Testis (tissue), 3 donors: Measurements from ENCODE around the gene SLC25A29. TPM values are rescaled to one million over a fixed set of nuclear protein-coding genes. Genes with fewer than 3 reads are reported as not detected.
A peak's percentile ranks its signal among the peaks of the same experiment; 100 is the strongest.

Experiments used
- DNase-seq: peaks from one replicate; pipeline ENCODE4 v3.0.0-alpha.2; 2019
- H3K27ac ChIP-seq, 2 donors: fragments of 200-600 bp; sonication (generic); one replicate each; pipeline ENCODE4 v1.5.1; 2019
- H3K27me3 ChIP-seq: fragments of 200-600 bp; sonication (generic); one replicate; pipeline ENCODE4 v1.5.1; 2019
- H3K36me3 ChIP-seq: fragments of 200-600 bp; sonication (generic); one replicate; pipeline ENCODE4 v1.5.1; 2017; ENCODE audit warnings: low read depth; ENCODE audit errors: missing control alignments
- H3K4me1 ChIP-seq: fragments of 200-600 bp; sonication (generic); one replicate; pipeline ENCODE4 v1.5.1; 2019
- H3K4me3 ChIP-seq, 2 donors: fragments of 200-600 bp; sonication (generic); one replicate each; pipeline ENCODE4 v1.5.1; 2017 to 2019
- H3K9me3 ChIP-seq: fragments of 200-600 bp; sonication (generic); one replicate; pipeline ENCODE4 v1.5.1; 2017
- CTCF ChIP-seq, 3 experiments: fragments of 450-650 bp in 2 of 3; fragments of 200-600 bp in 1 of 3; sonication (generic) in 1 of 3; IDR thresholded peaks; one replicate each; pipeline ENCODE4 v1.5.1; 2016 to 2019; ENCODE audit warnings: antibody characterized with exemption in 3 of 3, mild to moderate bottlenecking in 2 of 3, moderate library complexity in 1 of 3
- POLR2A ChIP-seq: fragments of 450-650 bp; IDR thresholded peaks from one replicate; pipeline ENCODE4 v1.6.1; 2017; ENCODE audit warnings: antibody characterized with exemption, mild to moderate bottlenecking, moderate library complexity
- WGBS, 2 donors: methylation state at CpG; one replicate each; pipeline ENCODE4 v1.1.5; 2018; 5-methylcytosine and 5-hydroxymethylcytosine counted together
- intact Hi-C: fragments of 100-400 bp; cut with DNase I; formaldehyde crosslinking; loops from one replicate; pipeline ENCODE4 v1.15.1; 2023; ENCODE audit warnings: low total_unique reads
- polyA plus RNA-seq: library from polyadenylated mRNA; stranded (reverse); fragments of 350-450 nt; fragmentation: Illumina TruSeq; extraction: RNeasy Lipid Tissue Mini Kit (QIAGEN cat#74804); gene quantifications from one replicate; pipeline ENCODE4 v1.2.3, GENCODE V29; 2014; ENCODE audit warnings: low read depth, low replicate concordance; ENCODE audit not compliant: insufficient read depth
- total RNA-seq, 2 donors: library from RNA; depleted of rRNA; stranded (reverse); fragments of >200 nt; gene quantifications; one replicate each; pipeline ENCODE4 v1.2.3, GENCODE V29; 2016

SLC25A29 gene
- total and polyA plus RNA-seq, 3 donors from 2014 or later = 72.3 to 322 (median 185) TPM

GRCh38 chr14:100322138-100322957 is 16.1 kb upstream of the SLC25A29 start:
- Histone ChIP-seq H3K27ac (no peak overlapping the region), H3K27me3 (no peaks in the 10 kb centered on the region), H3K9me3 (no peaks in the 10 kb centered on the region), H3K36me3 (no peaks in the 10 kb centered on the region), H3K4me1 (no peaks in the 10 kb centered on the region), H3K4me3 (no peak overlapping the region)
- TF ChIP-seq CTCF (IDR thresholded peaks at IDR 0.05) = no peak
- no peak for TF ChIP-seq POLR2A
- intact Hi-C loops = no loop called here
- DNase-seq = no peak
- WGBS, 2 donors = 87 to 95% methylated on average over 7 to 13 of the region's 15 CpGs

- H3K4me3 ChIP-seq = no peak overlapping the region
- DNase-seq = peak; percentile 59
- H3K27me3 ChIP-seq = no peaks in the 10 kb centered on the region
- H3K27ac ChIP-seq = no peak overlapping the region
- TF ChIP-seq CTCF (IDR thresholded peaks at IDR 0.05) (no peak), POLR2A (no peak)
- H3K36me3 ChIP-seq = no peaks in the 10 kb centered on the region
- intact Hi-C loops = no loop called here
- H3K9me3 ChIP-seq = no peaks in the 10 kb centered on the region
- 67 to 72% methylated on average over 9 of the region's 9 CpGs for WGBS, 2 donors
- no peaks in the 10 kb centered on the region for H3K4me1 ChIP-seq
These were observed 15.4 kb upstream of the SLC25A29 start for GRCh38 chr14:100321473-100322137.

- intact Hi-C loops = no loop called here
- DNase-seq = no peak
- Histone ChIP-seq H3K4me1 (no peaks in the 10 kb centered on the region), H3K4me3 (no peak overlapping the region), H3K27me3 (no peaks in the 10 kb centered on the region), H3K36me3 (no peaks in the 10 kb centered on the region), H3K9me3 (no peaks in the 10 kb centered on the region), H3K27ac (no peak overlapping the region)
- WGBS, 2 donors = 92 to 96% methylated on average over 12 of the region's 12 CpGs
- TF ChIP-seq CTCF (IDR thresholded peaks at IDR 0.05) (no peak), POLR2A (no peak)
These were observed 14.1 kb upstream of the SLC25A29 start for GRCh38 chr14:100320157-100320856.

GRCh38 chr14:100317912-100318808 is 11.9 kb upstream of the SLC25A29 start:
- 20 to 23% methylated on average over 19 to 40 of the region's 40 CpGs for WGBS, 2 donors
- DNase-seq = peak; percentile 81
- Histone ChIP-seq H3K27ac (peak overlapping the region; percentile 27 to 76), H3K4me1 (no peaks in the 10 kb centered on the region), H3K27me3 (no peaks in the 10 kb centered on the region), H3K36me3 (no peaks in the 10 kb centered on the region), H3K9me3 (no peaks in the 10 kb centered on the region), H3K4me3 (peak overlapping the region; percentile 36 to 39)
- intact Hi-C loops = no loop called here
- peak; percentile 73 to 86 (median 74) for TF ChIP-seq CTCF (IDR thresholded peaks at IDR 0.05)
- no peak for TF ChIP-seq POLR2A
